Hematopoietic multipotent progenitor cell (in vitro differentiated cells): Measurements from ENCODE around the gene FHOD1. TPM values are rescaled to one million over a fixed set of nuclear protein-coding genes. Genes with fewer than 3 reads are reported as not detected.

Experiments used
- DNase-seq, 3 donors: peaks; one replicate each; pipeline ENCODE4 v3.0.0-alpha.2; 2011 to 2015; ENCODE audit warnings: low read depth in 2 of 3, low spot score in 2 of 3
- total RNA-seq: library from RNA; depleted of rRNA; stranded (reverse); fragments of >200 nt; gene quantifications from one replicate; pipeline ENCODE4 v1.2.3, GENCODE V29; 2012

FHOD1 gene
- total RNA-seq = 45.8 TPM

DNA sequence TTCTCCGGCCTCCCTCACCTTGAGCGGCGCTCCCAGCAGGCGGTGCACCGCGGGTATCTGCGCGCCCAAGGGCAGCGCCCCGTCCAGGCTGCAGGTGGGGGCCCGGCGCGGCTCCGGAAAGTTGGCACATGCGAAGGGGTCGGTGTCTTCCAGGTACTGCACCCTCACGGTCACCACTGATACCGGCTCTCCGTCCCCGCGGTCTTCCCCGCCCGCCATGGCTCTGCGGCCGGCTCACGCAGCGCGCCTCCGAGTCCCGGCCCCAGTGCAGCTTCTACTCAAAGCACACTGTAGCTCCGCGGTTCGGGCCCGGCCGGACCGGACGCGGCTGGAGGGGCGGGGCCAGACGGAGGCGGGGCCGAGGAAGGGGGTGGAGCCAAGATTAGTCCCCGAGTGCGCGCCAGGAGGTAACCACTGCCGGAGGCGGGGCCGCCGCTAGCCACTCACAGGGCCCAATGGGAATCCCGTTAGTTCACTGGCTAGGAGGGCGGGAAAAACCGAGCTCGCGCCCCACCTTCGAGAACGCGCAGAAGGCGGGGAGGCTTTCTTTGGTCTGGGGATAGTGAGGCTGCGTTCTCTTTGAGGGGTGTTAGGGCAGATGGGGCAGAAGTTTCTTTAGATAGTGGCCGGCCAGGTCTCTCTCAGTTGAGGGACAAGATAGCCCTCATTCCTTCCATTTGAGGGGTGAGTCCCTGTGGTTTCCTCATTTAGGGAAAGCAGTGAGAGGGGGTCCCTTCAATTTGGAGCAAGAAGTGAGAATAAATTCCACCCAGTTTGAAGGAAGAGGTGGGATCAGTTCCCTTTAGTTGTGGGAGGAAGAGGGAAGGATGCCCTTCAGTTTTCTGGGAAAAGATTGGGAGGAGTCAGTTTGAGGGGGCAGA lies at the start of gene FHOD1:
Gene FHOD1 (minus strand): TSS at position 290 of the 881 bp plus-strand sequence. CDS start 71 bp downstream, at position 219.
- peak; percentile 70 to 95 (median 90) for DNase-seq

DNA sequence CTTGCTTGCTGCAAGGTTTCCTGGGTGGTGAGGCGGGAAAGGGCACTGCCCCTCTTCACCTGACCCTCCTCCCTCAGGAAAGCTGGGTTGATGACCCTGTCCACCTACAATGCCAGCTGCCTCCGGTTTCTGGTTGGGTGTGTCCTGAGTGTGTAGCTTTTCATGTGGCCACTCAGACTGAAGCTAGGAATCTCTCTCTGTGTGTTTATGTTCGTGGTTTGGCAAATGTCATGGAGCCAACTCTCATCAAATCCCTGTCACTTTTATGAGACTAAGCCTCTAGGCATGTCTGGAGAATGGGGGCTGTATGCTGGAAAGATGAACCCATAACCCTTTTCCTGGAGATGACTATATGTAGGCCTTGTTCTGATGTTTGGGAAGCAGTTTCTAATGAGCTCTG lies 49.1 kb upstream of the FHOD1 start:
- no peak for DNase-seq

DNA sequence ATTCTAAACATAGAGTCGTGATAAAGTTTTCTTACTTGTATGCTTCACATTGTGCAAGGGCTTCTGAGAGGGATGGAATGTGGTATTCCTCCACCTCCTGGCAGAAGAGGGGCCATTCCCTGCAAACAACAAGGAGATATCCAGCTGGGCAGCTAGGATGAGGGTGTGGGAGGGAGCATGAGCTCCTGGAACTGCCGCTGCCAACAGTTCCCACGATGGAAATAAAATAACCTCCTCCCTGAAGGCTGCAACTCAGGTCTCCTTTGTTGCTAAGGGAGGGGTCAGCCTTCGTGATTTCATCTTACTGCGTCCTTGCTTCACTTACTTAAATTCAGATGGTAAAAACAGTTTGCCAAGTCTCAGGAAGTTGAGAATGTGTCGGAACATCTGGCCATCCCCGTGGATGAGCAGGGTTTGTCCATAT lies 47.7 kb upstream of the FHOD1 start:
- no peak for DNase-seq

DNA sequence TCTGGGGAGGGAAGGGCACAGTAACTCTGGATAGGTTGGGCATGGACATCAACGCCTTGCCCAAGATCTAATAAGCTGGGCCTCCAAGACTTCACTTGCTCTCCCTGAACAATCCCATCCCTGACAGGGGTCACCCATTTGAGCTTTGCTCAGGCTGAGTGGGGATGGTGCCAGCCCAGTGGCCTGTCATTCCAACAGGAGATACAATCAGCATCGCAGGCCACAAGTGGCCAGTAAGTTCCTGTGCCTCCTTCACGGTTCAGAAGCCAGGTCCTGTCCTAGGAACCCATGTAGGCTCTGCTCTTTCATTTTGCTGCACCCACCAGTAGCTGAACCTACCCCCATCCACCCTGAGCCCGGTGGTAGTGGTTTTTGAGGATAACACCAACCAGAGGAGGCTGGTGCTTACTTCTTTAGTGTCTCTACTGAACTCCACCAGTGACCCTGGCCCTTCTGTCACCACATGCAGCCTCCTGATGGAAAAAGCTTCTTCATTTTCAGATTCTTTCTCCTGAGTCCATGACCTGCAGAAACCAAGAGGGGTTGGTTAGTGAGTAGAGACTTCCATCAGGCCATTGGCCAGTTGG lies 47.0 kb upstream of the FHOD1 start:
- no peak for DNase-seq

DNA sequence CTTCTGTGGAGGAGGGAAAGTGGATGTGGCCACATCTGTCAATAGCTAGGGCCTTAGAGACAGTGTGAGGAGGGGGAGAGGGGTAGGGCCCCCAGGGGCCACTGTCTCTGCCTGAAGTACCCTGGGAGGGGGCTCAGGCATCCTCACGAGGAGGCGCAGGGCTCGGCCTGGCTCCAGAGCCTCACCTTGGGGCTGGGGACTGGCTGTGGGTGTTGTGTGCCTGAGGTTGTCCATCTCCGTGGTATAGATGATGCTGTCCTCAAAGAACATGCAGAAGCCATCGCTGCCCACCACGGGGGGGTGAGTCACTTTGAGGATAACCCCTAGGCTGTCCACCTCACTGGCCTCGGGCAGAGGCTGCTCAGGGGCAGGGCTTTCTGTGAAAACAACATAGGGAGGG lies 44.2 kb upstream of the FHOD1 start:
- no peak for DNase-seq

DNA sequence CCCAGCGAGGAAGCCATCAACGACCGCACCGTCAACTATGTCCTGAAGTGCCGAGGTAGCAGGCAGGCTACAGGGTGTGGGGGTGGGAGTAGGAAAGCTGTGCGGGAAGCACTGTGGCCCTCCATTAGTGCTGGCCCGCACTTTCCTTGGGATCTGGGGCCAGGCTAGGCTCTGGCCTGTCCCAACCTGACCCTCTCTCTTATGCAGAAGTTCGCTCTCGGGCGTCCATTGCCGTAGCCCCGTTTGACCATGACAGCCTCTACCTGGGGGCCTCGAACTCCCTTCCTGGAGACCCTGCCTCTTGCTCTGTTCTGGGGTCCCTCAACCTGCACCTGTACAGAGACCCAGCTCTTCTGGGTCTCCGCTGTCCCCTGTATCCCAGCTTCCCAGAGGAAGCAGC lies 40.7 kb upstream of the FHOD1 start:
- DNase-seq = no peak

DNA sequence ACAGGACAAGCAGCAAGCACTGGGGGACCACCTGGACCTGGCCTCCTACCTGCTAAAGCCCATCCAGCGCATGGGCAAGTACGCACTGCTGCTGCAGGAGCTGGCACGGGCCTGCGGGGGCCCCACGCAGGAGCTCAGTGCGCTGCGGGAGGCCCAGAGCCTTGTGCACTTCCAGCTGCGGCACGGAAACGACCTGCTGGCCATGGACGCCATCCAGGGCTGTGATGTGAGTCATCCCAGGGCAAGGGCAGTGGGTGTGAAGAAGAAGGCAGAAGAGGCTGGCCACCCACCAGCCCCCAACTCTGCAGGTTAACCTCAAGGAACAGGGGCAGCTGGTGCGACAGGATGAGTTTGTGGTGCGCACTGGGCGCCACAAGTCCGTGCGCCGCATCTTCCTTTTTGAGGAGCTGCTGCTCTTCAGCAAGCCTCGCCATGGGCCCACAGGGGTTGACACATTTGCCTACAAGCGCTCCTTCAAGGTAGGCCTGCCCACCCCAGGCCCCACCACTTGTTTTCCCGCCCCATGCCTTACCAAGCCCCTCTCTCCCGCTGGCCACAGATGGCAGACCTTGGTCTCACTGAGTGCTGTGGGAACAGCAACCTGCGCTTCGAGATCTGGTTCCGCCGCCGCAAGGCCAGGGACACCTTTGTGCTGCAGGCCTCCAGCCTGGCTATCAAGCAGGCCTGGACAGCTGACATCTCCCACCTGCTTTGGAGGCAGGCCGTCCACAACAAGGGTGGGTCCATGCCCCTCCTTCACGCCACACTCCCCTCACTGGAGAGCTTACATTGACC lies 39.4 kb upstream of the FHOD1 start:
- no peak for DNase-seq

DNA sequence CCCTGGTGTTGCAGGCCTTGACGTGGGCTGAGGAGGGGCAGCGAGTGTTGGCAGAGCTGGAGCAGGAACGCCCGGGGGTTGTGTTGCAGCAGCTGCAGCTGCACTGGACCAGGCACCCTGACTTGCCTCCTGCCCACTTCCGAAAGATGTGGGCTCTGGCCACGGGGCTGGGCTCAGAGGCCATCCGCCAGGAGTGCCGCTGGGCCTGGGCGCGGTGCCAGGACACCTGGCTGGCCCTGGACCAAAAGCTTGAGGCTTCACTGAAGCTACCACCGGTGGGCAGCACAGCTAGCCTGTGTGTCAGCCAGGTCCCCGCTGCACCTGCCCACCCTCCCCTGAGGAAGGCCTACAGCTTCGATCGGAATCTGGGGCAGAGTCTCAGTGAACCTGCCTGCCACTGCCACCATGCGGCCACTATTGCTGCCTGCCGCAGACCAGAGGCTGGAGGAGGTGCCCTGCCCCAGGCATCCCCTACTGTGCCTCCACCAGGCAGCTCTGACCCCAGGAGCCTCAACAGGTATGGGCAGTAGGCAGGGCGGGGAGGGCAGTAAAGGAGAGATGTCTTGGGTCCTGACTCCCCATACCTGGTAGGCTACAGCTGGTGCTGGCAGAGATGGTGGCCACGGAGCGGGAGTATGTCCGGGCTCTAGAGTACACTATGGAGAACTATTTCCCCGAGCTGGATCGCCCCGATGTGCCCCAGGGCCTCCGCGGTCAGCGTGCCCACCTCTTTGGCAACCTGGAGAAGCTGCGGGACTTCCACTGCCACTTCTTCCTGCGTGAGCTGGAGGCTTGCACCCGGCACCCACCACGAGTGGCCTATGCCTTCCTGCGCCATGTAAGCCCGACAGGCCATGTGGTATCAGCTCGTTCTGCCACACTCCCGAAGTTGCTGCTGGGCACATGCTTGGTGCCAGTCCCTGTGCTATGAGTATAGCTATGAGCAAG lies 37.7 kb upstream of the FHOD1 start:
- no peak for DNase-seq

DNA sequence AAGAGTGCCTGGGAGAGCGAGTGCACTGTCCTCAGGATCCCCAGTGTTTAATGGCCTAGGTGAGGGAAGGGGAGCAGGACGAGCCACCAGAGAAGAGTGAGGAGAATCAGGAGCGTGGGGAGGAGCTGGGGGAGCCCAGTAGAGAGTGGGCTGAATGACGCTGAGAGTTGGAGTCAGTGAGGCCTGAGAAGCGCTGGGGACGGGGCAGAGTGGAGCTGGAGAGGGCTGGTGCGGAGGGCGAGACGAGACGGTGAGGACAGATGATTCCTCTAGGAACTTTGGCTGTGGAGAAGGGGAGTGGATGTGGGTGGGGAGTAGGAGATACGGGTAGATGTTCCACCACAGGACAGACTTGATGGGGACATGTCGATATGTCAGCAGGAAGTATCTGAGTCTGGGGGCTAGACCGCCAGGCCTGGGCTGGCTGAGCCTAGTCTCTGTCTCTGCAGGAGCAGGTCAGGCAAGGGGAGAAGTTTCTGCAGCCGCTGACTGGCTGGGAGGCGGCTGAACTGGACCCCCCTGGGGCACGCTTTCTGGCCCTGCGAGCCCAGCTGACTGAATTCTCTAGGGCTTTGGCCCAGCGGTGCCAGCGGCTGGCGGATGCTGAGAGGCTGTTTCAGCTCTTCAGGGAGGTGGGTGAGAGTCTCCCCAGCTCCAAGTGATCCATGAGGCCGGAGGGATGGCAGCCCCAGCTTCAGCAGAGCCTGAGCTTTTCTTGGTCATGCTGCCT lies 36.7 kb upstream of the FHOD1 start:
- DNase-seq = no peak

DNA sequence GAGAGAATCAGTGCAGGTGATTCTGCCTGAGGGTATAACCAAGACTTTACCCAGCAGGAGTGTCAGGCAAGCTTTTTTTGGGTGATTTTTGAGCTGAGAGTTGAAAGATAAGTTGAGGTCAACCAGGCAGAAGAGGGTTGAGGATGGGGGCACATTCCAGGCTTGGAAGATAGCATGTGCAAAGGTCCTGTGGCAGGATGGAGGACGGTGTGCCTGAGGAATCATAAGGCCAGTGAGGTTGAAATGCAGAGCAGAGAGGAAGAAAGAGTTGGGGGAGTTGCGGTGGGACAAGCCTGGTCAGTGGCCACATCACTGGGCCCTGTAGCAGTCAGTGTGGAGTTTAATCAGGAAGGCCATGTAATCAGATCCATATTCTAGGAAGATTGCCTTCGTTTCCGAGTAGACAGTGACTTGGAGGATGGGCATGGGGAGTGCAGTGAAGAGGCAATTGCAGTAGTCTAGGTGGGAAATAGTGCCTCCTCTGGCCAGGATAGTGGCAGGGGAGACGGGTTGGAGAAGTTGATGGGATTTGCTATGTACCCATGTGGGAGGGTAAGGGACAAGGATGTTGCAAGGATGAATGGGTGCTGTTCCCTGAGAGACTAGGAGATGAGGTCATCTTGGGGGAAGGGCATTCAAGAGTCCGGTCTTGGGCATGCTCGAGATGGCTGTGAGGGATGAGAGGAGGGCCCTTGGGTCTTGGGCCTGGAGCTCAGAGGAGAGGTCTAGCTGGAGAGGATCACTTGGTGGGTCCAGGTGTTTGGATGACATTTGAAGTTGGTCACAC lies 36.0 kb upstream of the FHOD1 start:
- no peak for DNase-seq

DNA sequence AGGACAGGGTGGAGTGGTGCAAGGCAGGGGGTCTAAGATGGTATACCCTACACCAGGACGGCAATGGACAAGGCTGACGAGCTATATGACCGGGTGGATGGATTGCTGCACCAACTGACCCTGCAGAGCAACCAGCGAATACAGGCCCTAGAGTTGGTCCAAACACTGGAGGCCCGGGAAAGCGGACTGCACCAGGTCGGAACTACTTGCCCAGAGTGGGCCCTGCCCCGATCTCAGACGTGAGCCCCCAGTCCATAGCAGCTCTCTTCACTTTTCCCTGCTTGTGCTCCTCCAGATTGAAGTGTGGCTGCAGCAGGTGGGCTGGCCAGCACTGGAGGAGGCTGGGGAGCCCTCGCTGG lies 35.1 kb upstream of the FHOD1 start:
- DNase-seq = no peak

DNA sequence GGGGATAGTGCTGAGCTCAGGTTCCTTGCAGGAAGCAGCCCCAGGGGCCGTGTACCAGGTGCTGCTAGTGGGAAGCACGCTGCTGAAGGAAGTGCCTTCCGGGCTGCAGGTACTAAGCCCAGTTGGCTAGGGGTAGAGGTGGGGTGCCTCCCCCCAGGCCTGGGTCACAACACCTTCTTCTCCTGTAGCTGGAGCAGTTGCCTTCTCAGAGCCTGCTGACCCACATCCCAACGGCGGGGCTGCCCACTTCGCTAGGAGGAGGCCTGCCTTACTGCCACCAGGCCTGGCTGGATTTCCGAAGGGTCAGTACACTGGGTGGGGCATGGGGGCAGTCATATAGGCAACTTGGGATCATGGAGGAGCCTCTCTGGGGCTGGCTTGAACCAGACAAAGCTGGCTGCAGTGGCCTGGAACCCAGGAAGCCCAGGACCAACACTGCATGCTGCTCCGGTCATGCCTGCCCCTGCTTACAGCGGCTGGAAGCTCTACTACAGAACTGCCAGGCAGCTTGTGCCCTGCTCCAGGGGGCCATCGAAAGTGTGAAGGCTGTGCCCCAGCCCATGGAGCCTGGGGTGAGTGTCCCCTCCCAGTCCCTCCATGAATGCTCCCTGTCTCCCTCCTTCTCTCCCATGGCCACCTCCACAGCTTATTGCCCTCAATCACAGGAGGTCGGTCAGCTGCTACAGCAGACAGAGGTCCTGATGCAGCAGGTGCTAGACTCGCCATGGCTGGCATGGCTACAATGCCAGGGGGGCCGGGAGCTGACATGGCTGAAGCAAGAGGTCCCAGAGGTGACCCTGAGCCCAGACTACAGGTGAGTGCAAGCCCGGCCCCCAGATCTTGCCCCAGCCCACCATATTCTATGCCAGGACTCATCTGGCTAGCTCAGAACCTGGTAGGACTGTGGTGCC lies 34.5 kb upstream of the FHOD1 start:
- no peak for DNase-seq

DNA sequence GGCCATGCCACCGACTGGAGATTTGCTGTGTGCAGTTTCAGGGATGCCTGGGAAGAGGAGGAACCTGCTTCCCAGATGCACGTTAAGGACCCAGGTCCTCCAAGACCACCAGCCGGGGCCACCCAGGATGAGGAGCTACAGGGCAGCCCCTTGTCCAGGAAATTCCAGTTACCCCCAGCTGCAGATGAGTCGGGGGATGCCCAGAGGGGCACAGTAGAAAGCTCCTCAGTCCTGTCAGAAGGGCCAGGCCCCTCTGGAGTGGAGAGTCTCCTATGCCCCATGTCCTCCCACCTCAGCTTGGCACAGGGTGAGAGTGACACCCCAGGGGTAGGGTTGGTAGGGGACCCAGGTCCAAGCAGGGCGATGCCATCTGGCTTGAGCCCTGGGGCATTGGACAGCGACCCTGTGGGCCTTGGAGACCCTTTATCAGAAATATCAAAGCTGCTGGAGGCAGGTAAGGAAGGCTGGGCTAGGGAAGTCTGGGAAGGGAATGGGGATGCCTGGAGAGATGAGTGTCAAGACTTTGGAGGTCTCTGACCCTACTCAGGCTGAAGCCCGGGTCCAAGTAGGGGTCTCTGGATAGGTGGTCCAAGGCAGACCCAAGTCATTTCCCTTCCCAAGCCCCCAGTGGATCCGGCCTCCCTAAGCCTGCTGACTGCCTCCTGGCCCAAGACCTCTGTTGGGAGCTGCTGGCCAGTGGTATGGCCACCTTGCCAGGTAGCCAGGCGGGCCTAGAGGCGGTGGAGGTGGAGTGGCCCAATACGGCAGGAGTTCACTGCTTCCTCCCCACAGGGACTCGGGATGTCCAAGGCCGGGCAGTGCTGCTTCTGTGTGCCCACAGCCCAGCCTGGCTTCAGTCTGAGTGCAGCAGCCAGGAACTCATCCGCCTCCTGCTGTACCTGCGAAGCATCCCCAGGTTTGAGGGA lies 33.1 kb upstream of the FHOD1 start:
- no peak for DNase-seq

DNA sequence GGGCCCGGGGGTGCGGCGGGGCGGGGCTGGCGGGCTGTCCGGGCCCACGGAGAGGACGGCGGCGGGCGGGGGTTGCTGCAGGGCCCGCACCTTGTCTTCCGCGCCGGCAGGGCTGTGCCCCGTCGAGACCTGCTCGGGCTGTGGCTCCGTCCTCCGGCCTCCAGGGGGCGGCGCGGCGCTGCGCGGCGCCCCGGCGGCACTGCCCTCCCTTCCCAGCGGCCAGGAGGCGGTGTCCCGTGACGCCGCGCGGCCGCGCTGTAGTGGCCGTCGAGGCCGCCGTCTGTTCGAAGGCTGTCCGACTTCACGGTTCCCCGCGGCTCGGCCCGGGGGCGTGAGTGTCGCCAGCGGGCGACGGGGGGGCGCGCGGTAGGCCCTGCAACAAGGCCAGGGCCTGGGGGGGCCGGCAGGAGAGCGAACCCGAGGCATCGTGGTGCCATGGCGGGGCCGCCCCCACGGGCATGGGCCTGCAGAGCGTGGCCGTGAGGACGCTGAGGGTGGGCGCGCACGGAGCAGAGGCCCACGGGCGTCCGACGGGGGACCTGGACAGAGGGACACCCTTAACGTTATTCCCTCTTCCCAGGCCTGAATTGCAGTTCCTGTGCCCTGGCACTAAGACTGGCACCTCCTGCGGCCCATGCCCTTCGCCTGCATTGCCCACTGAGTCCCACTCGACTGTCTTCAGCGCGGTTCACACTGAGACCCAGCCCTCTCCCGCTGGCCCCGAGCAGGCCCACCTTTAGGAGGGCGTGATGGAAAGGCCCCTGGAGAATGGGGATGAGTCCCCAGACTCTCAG lies 32.2 kb upstream of the FHOD1 start, which contains the start of gene PLEKHG4:
Gene PLEKHG4 (plus strand): TSS at position 237 of the 794 bp plus-strand sequence. CDS start 513 bp downstream, at position 750.
- DNase-seq = peak; percentile 67 to 86 (median 85)

DNA sequence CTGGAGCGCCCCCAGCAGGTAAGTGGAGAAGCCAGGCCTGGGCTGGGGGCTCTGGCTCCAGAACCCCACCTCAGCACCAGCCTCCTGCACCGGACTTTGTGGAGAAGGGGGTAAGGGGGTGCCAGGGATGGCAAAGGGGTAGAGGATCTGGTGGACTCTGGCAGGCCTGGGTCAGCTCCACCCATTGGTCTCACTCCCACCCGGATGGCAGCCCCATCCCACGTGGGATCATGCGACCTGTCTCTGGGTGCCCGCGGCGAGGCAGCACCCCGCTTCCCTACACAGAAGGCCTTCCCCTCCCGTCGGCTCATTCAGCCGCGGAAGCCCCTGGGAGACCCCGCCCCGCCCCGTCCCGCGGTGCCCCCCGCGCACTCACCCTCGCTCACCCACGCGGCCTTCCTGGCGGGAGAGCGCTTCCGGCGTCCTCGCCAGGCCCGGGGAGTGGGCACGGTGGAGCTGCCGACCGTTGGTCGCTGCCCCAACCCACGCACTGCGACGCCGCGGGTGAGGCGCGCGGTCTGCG lies 31.6 kb upstream of the FHOD1 start:
- peak; percentile 22 to 59 (median 56) for DNase-seq
